ENCODE measurements around the gene EPC2.

DNA sequence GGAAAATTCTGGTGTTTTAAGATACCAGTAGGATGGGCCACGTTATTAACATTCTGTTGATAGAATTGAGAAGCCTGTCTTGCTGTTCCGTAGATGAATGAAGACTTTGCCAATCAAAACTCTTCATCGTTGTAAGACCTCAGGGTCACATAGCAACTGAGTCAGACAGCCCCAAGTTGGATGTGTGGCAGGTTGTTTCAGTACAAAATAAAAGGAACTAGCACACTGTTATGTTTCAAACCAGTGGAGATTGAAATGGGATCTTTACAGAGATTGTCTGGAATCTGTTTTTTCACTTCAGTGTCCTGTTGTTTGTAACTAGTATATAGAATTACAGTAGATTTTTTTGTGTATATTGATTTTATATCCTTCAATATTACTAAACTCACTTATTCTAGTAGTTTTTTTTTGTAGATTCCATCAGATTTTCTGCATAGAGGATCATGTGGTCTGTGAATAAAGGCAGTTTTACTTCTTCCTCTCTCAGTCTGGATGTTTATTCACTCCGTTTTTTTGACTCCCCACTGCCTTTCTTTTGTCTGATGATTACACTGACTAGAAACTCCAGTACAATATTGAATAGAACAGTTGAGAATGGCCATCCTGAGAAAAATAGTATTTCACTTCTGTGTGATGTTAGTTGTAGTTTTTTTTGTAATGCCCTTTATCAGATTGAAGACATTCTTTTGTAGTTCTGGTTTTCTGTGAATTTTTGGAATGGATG lies 22.7 kb downstream of the EPC2 start:
- TF ChIP-seq, protein P1, sequence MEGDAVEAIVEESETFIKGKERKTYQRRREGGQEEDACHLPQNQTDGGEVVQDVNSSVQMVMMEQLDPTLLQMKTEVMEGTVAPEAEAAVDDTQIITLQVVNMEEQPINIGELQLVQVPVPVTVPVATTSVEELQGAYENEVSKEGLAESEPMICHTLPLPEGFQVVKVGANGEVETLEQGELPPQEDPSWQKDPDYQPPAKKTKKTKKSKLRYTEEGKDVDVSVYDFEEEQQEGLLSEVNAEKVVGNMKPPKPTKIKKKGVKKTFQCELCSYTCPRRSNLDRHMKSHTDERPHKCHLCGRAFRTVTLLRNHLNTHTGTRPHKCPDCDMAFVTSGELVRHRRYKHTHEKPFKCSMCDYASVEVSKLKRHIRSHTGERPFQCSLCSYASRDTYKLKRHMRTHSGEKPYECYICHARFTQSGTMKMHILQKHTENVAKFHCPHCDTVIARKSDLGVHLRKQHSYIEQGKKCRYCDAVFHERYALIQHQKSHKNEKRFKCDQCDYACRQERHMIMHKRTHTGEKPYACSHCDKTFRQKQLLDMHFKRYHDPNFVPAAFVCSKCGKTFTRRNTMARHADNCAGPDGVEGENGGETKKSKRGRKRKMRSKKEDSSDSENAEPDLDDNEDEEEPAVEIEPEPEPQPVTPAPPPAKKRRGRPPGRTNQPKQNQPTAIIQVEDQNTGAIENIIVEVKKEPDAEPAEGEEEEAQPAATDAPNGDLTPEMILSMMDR (IDR thresholded peaks at IDR 0.05 in 2 of 3, conservative IDR thresholded peaks at IDR 0.05 in 1 of 3; ENCODE audit: borderline replicate concordance in 1 of 3, insufficient read depth in 1 of 3, low read depth in 2 of 3, low read length in 2 of 3), result no peak
- no peak for TF ChIP-seq RAD21 (IDR thresholded peaks at IDR 0.05; ENCODE audit: low read depth)
- no peak for TF ChIP-seq POLR2A (IDR thresholded peaks at IDR 0.05; ENCODE audit: borderline replicate concordance, extremely low read depth, insufficient read depth, insufficient read length)
- TF ChIP-seq, protein P2, sequence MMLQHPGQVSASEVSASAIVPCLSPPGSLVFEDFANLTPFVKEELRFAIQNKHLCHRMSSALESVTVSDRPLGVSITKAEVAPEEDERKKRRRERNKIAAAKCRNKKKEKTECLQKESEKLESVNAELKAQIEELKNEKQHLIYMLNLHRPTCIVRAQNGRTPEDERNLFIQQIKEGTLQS (IDR thresholded peaks at IDR 0.05), result no peak
- TF ChIP-seq, protein P3, sequence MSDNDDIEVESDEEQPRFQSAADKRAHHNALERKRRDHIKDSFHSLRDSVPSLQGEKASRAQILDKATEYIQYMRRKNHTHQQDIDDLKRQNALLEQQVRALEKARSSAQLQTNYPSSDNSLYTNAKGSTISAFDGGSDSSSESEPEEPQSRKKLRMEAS (IDR thresholded peaks at IDR 0.05), result no peak
- no peak for TF ChIP-seq EZH2 (IDR thresholded peaks at IDR 0.05)
- TF ChIP-seq TCF7L2 (IDR thresholded peaks at IDR 0.05; ENCODE audit: borderline replicate concordance, extremely low read depth, insufficient read depth, insufficient read length), result no peak
- no peak for TF ChIP-seq YY1 (IDR thresholded peaks at IDR 0.05; ENCODE audit: extremely low read depth, insufficient replicate concordance, low read depth, low read length)
- no peak for TF ChIP-seq POLR2AphosphoS5 (IDR thresholded peaks at IDR 0.05; ENCODE audit: low read depth, low read length)
- TF ChIP-seq, protein P4, sequence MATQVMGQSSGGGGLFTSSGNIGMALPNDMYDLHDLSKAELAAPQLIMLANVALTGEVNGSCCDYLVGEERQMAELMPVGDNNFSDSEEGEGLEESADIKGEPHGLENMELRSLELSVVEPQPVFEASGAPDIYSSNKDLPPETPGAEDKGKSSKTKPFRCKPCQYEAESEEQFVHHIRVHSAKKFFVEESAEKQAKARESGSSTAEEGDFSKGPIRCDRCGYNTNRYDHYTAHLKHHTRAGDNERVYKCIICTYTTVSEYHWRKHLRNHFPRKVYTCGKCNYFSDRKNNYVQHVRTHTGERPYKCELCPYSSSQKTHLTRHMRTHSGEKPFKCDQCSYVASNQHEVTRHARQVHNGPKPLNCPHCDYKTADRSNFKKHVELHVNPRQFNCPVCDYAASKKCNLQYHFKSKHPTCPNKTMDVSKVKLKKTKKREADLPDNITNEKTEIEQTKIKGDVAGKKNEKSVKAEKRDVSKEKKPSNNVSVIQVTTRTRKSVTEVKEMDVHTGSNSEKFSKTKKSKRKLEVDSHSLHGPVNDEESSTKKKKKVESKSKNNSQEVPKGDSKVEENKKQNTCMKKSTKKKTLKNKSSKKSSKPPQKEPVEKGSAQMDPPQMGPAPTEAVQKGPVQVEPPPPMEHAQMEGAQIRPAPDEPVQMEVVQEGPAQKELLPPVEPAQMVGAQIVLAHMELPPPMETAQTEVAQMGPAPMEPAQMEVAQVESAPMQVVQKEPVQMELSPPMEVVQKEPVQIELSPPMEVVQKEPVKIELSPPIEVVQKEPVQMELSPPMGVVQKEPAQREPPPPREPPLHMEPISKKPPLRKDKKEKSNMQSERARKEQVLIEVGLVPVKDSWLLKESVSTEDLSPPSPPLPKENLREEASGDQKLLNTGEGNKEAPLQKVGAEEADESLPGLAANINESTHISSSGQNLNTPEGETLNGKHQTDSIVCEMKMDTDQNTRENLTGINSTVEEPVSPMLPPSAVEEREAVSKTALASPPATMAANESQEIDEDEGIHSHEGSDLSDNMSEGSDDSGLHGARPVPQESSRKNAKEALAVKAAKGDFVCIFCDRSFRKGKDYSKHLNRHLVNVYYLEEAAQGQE (IDR thresholded peaks at IDR 0.05; ENCODE audit: low read depth), result no peak
- TF ChIP-seq CEBPB (IDR thresholded peaks at IDR 0.05; ENCODE audit: low read depth), result no peak
- no peak for TF ChIP-seq ZNF274 (IDR thresholded peaks at IDR 0.05; ENCODE audit: low read depth, low read length)
- TF ChIP-seq JUND (IDR thresholded peaks at IDR 0.05), result no peak
- TF ChIP-seq EGR1 (IDR thresholded peaks at IDR 0.05; ENCODE audit: low read depth), result no peak

All from HCT116 (cell line).